NCI-H2107 (cell line): ENCODE measurements around the gene YEATS2.

Experiments
- DNase-seq: peaks from one replicate; lab custom pipeline; 2025; lab: John Stamatoyannopoulos, UW

Gene YEATS2

GRCh38 chr3:183837390-183837789, 139.8 kb downstream of the YEATS2 start:
- no peak for DNase-seq

- DNase-seq: no peak
Measured at GRCh38 chr3:183837894-183838293, 140.3 kb downstream of the YEATS2 start.

GRCh38 chr3:183839751-183840150, 142.2 kb downstream of the YEATS2 start:
- DNase-seq: no peak

- DNase-seq: no peak
Measured at GRCh38 chr3:183844606-183845005, 147.0 kb downstream of the YEATS2 start.

- no peak for DNase-seq
Measured at GRCh38 chr3:183845090-183845489, 147.5 kb downstream of the YEATS2 start.

- DNase-seq: no peak
Measured at GRCh38 chr3:183845608-183846288, 148.2 kb downstream of the YEATS2 start.

- no peak for DNase-seq
Measured at GRCh38 chr3:183854318-183855035, 156.9 kb downstream of the YEATS2 start.

GRCh38 chr3:183857863-183858262, 160.3 kb downstream of the YEATS2 start:
- no peak for DNase-seq
